IMR-90 (cell line): ENCODE data around the gene SMIM24. TPM values are rescaled to one million over a fixed set of nuclear protein-coding genes. Genes with fewer than 3 reads are reported as not detected.

Experiments used
- ATAC-seq: fragments of 200-7000 bp; cut with Tn5 transposase; 2 replicates; pipeline ENCODE4 v1.9.1; 2020; ENCODE audit warnings: low read depth, mild to moderate bottlenecking, moderate library complexity
- BruUV-seq: library from RNA; stranded (reverse); fragments of 400-500 nt; replicated peaks from 2 replicates; lab custom pipeline; 2021; lab: Mats Ljungman, UMichigan
- CTCF ChIA-PET: fragments of 300-600 bp; formaldehyde crosslinking; extraction: SDS; loops from one replicate; lab custom pipeline; 2021; ENCODE audit warnings: antibody characterized with exemption; lab: Yijun Ruan, JAX
- POLR2A ChIA-PET: fragments of 300-600 bp; sonication (Branson Sonifier 250); formaldehyde crosslinking; loops from one replicate; lab custom pipeline; 2022; ENCODE audit warnings: antibody characterized with exemption; ENCODE audit not compliant: unreplicated experiment; lab: Charles Lee
- DNase-seq: peaks from one replicate; pipeline ENCODE4 v3.0.0; 2013
- H2AFZ ChIP-seq: replicated peaks from 2 replicates; pipeline ENCODE3; 2013; ENCODE audit warnings: low read length, mild to moderate bottlenecking; ENCODE audit not compliant: poor library complexity
- H2AK5ac ChIP-seq: 2 replicates; pipeline ENCODE4 v1.6.1; 2013; ENCODE audit warnings: low read depth, low read length, inconsistent platforms
- H2AK9ac ChIP-seq: replicated peaks from 2 replicates; pipeline ENCODE3; 2013; ENCODE audit warnings: mild to moderate bottlenecking, low read depth, low read length, moderate library complexity; ENCODE audit not compliant: poor library complexity
- H2BK120ac ChIP-seq: 2 replicates; pipeline ENCODE4 v1.6.1; 2013; ENCODE audit warnings: low read depth, low read length, inconsistent platforms
- H2BK15ac ChIP-seq: 3 replicates; pipeline ENCODE4 v1.6.1; 2013; ENCODE audit warnings: low read depth, low read length, inconsistent platforms
- H2BK20ac ChIP-seq: 2 replicates; pipeline ENCODE4 v1.6.1; 2013; ENCODE audit warnings: low read depth, mild to moderate bottlenecking, inconsistent platforms, low read length, moderate library complexity
- H2BK5ac ChIP-seq: 2 replicates; pipeline ENCODE4 v1.6.1; 2013; ENCODE audit warnings: mild to moderate bottlenecking, low read depth, low read length, inconsistent platforms; ENCODE audit not compliant: poor library complexity, severe bottlenecking
- H3K14ac ChIP-seq: replicated peaks from 2 replicates; pipeline ENCODE4 v1.6.1; 2013; ENCODE audit warnings: low read depth, low read length, inconsistent platforms
- H3K18ac ChIP-seq: 2 replicates; pipeline ENCODE4 v1.6.1; 2013; ENCODE audit warnings: low read depth, low read length, control low read depth
- H3K23ac ChIP-seq: 2 replicates; pipeline ENCODE4 v1.6.1; 2013; ENCODE audit warnings: low read depth, low read length, inconsistent platforms
- H3K27ac ChIP-seq: 2 replicates; pipeline ENCODE4 v1.5.1; 2013; ENCODE audit warnings: mild to moderate bottlenecking, control low read depth, low read length; ENCODE audit not compliant: insufficient read depth
- H3K27me3 ChIP-seq: 2 replicates; pipeline ENCODE4 v1.6.1; 2013; ENCODE audit warnings: low read length; ENCODE audit not compliant: control insufficient read depth, insufficient read depth
- H3K36me3 ChIP-seq: 2 replicates; pipeline ENCODE4 v1.6.1; 2013; ENCODE audit warnings: low read length, mixed read lengths; ENCODE audit not compliant: control insufficient read depth, insufficient read depth
- H3K4ac ChIP-seq: 2 replicates; pipeline ENCODE4 v1.6.1; 2013; ENCODE audit warnings: low read depth, low read length, inconsistent platforms
- H3K4me1 ChIP-seq: 2 replicates; pipeline ENCODE4 v1.6.1; 2013; ENCODE audit warnings: low read length, mixed read lengths; ENCODE audit not compliant: control insufficient read depth, insufficient read depth
- H3K4me2 ChIP-seq: 2 replicates; pipeline ENCODE4 v1.6.1; 2013; ENCODE audit warnings: low read depth, mild to moderate bottlenecking, control low read depth, low read length, moderate library complexity
- H3K4me3 ChIP-seq: 2 replicates; pipeline ENCODE4 v1.5.1; 2013; ENCODE audit warnings: low read depth, mild to moderate bottlenecking, control low read depth, low read length, moderate library complexity; ENCODE audit not compliant: insufficient read depth
- H3K56ac ChIP-seq: 2 replicates; pipeline ENCODE4 v1.6.1; 2013; ENCODE audit warnings: low read length, inconsistent platforms; ENCODE audit not compliant: insufficient read depth; ENCODE audit errors: extremely low read depth
- H3K79me1 ChIP-seq, 2 experiments: 2 replicates each; pipeline ENCODE4 v1.6.1; 2013; ENCODE audit warnings: low read length in 2 of 2, inconsistent platforms in 1 of 2, low read depth in 1 of 2
- H3K9ac ChIP-seq: 2 replicates; pipeline ENCODE4 v1.6.1; 2013; ENCODE audit warnings: low read depth, low read length, control low read depth
- H3K9me1 ChIP-seq: 2 replicates; pipeline ENCODE4 v1.6.1; 2013; ENCODE audit warnings: low read length, inconsistent platforms; ENCODE audit not compliant: insufficient read depth
- H3K9me3 ChIP-seq: 2 replicates; pipeline ENCODE4 v1.6.1; 2013; ENCODE audit warnings: low read length; ENCODE audit not compliant: control insufficient read depth, insufficient read depth
- H4K20me1 ChIP-seq: 2 replicates; pipeline ENCODE4 v1.6.1; 2013; ENCODE audit warnings: low read length, inconsistent platforms; ENCODE audit not compliant: insufficient read depth
- H4K5ac ChIP-seq: 2 replicates; pipeline ENCODE4 v1.6.1; 2013; ENCODE audit warnings: mild to moderate bottlenecking, low read depth, low read length, control low read depth
- H4K8ac ChIP-seq, 2 experiments: 2 replicates each; pipeline ENCODE4 v1.6.1; 2013; ENCODE audit warnings: low read depth in 2 of 2, low read length in 2 of 2, control low read depth in 1 of 2, inconsistent platforms in 1 of 2
- H4K91ac ChIP-seq: 2 replicates; pipeline ENCODE4 v1.6.1; 2013; ENCODE audit warnings: low read depth, low read length, inconsistent platforms; ENCODE audit not compliant: insufficient read depth
- CEBPB ChIP-seq: IDR thresholded peaks from 2 replicates; pipeline ENCODE4 v1.6.1; 2012; ENCODE audit warnings: low read depth, low read length, improper control_type of control experiment
- MAZ ChIP-seq: IDR thresholded peaks from 2 replicates; pipeline ENCODE4 v1.6.1; 2012; ENCODE audit warnings: low read depth, mild to moderate bottlenecking, low read length, improper control_type of control experiment, moderate library complexity, borderline replicate concordance
- NFE2L2 ChIP-seq: fragments of 150-350 bp; IDR thresholded peaks from 2 replicates; pipeline ENCODE4 v1.6.1; 2016; ENCODE audit warnings: low read depth, mild to moderate bottlenecking, low read length
- POLR2A ChIP-seq: IDR thresholded peaks from 2 replicates; pipeline ENCODE4 v1.6.1; 2012; ENCODE audit warnings: mild to moderate bottlenecking, low read depth, low read length
- WGBS, 2 experiments: methylation state at CpG; one replicate each; pipeline versions ENCODE4 v1.1.5 to v1.1.7; 2013; ENCODE audit warnings: missing lambda C conversion rate in 2 of 2; ENCODE audit not compliant: insufficient read length in 1 of 2; ENCODE audit errors: extremely low coverage in 2 of 2; 5-methylcytosine and 5-hydroxymethylcytosine counted together
- dilution Hi-C: fragments of 300-500 bp; cut with HindIII; formaldehyde crosslinking; loops from one replicate; pipeline ENCODE4 v1.14.3; 2018; ENCODE audit warnings: low sequenced_read_pairs; ENCODE audit not compliant: unreplicated experiment
- in situ Hi-C: fragments of 300-500 bp; cut with MboI; formaldehyde crosslinking; loops from 3 replicates; pipeline ENCODE4 v1.14.3; 2019; ENCODE audit warnings: low sequenced_read_pairs, inconsistent platforms, mixed read lengths
- intact Hi-C: fragments of 100-400 bp; cut with micrococcal nuclease; formaldehyde crosslinking; loops from 2 replicates; pipeline ENCODE4 v1.10.0; 2022
- polyA plus RNA-seq, 3 experiments: library from polyadenylated mRNA; depleted of rRNA; stranded (reverse); fragments of >200 nt; gene quantifications; 2 replicates each; pipeline ENCODE4 v1.2.3, GENCODE V29; 2012; ENCODE audit warnings: low replicate concordance in 1 of 3
- total RNA-seq: library from RNA; depleted of rRNA; stranded (reverse); fragments of >200 nt; gene quantifications from 2 replicates; pipeline ENCODE4 v1.2.3, GENCODE V29; 2012
- TF ChIP-seq, protein P1 (sequence below): fragments of 150-350 bp; IDR thresholded peaks from 2 replicates; pipeline ENCODE4 v1.6.1; 2016; ENCODE audit warnings: low read depth, mild to moderate bottlenecking, low read length, moderate library complexity, borderline replicate concordance

Gene SMIM24
- total and polyA plus RNA-seq, 2 of the 4 experiments (the other 2 are of a cell fraction), result not detected

DNA sequence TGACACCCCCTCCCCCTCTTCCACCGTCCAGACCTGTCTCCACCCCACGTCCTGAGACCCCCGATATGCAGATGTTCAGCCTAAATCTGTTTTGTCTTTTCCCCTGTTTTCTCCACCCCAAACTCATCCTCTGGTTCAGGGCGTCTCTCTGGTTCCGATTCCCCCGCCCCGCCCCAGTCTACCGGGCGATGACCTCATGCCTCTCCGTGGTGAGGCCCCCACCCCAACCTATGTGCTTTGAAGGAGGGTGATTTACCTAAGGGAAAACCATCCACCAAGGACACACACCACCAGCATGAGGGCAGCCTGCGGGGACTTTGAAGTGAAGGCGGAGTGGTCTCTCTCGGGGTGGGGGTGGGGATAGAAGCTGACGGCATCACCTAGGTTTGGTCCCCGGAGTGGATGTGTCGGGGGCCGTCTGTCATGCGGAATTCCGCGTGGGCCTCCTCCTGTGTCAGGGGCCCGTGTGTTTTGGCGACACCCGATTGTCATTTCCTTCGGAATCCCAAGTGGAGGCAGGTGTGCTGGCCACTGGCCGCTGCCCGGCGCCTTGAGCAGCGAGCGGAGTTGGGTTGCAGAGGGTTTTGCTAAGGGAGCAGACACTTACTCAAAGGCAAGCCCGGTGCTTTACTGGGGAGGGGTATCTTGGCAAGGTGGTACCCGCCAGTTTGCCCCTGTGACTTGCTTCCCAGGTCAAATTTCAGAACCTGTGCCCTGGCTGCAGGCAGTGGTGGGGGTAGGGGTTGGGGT lies 27.2 kb upstream of the SMIM24 start:
- peak overlapping the region; percentile 65 for H3K4me3 ChIP-seq
- no peak overlapping the region; the same call in 1 of the 2 replicates for H4K91ac ChIP-seq
- peak overlapping the region; percentile 82 for H3K23ac ChIP-seq
- no peaks in the 10 kb centered on the region for H3K9me3 ChIP-seq
- peaks cover 16% of the 10 kb centered on the region for H3K9me1 ChIP-seq
- no peak overlapping the region for H2BK120ac ChIP-seq
- H4K20me1 ChIP-seq, result peaks cover 54% of the 10 kb centered on the region
- in situ Hi-C loops (no loop called here), dilution Hi-C loops (no loop called here), intact Hi-C loops (loop anchor here (5.0 kb wide), 1 partner anchor 120 kb away; the partner anchor contains the start of gene CACTIN)
- peak overlapping the region; percentile 84 for H2AK9ac ChIP-seq
- peak overlapping the region; percentile 88 for H2AFZ ChIP-seq
- peaks cover 13% of the 10 kb centered on the region for H3K36me3 ChIP-seq
- peak overlapping the region; percentile 65 for H3K27ac ChIP-seq
- H3K79me1 ChIP-seq, result peaks cover 0 to 66% of the 10 kb centered on the region in 2 experiments; a peak in 2 of 4 replicates
- peak overlapping the region; percentile 98 for H3K4me2 ChIP-seq
- 29% methylated on average over 19 of the region's 31 CpGs; no CpG with 5 or more reads in 1 of the 2 experiments for WGBS, 2 experiments
- H2BK15ac ChIP-seq, result no peak overlapping the region
- POLR2A ChIA-PET, result interaction anchor here (0.6 kb wide), 1 partner anchor 11 kb away, joined by 4 read pairs; no protein-coding TSS in a partner anchor
- H4K8ac ChIP-seq, result peak overlapping the region in 1 of 2 experiments; percentile 37; a peak in 1 of 4 replicates
- CTCF ChIA-PET, result no interaction called here
- ATAC-seq, result no peak
- H3K14ac ChIP-seq, result peak overlapping the region; percentile 83
- H3K9ac ChIP-seq, result peak overlapping the region; percentile 90
- peaks cover 16% of the 10 kb centered on the region for H3K4me1 ChIP-seq
- no peak overlapping the region for H2BK20ac ChIP-seq
- peak overlapping the region; percentile 46 for H3K56ac ChIP-seq
- H2BK5ac ChIP-seq, result peak overlapping the region; percentile 47
- peak overlapping the region; percentile 72 for H3K4ac ChIP-seq
- no TSS peak for BruUV-seq
- no peaks in the 10 kb centered on the region for H3K27me3 ChIP-seq
- H3K18ac ChIP-seq, result no peak overlapping the region
- no peak overlapping the region; the same call in 1 of the 2 replicates for H4K5ac ChIP-seq
- TF ChIP-seq POLR2A (no peak; the same call in 1 of the 2 replicates), CEBPB (no peak), MAZ (peak; percentile 26), NFE2L2 (no peak)
- TF ChIP-seq, protein P1, sequence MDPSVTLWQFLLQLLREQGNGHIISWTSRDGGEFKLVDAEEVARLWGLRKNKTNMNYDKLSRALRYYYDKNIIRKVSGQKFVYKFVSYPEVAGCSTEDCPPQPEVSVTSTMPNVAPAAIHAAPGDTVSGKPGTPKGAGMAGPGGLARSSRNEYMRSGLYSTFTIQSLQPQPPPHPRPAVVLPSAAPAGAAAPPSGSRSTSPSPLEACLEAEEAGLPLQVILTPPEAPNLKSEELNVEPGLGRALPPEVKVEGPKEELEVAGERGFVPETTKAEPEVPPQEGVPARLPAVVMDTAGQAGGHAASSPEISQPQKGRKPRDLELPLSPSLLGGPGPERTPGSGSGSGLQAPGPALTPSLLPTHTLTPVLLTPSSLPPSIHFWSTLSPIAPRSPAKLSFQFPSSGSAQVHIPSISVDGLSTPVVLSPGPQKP, result no peak
- H2AK5ac ChIP-seq, result peak overlapping the region; percentile 89
- DNase-seq, result no peak
